HG02623 (cell line): ENCODE data around the gene SEPSECS.

Experiments used
- ATAC-seq: cut with Tn5 transposase; IDR thresholded peaks from one replicate; pipeline ENCODE4 v1.9.1; 2021; ENCODE audit warnings: moderate library complexity; ENCODE audit not compliant: unreplicated experiment

Gene SEPSECS

DNA sequence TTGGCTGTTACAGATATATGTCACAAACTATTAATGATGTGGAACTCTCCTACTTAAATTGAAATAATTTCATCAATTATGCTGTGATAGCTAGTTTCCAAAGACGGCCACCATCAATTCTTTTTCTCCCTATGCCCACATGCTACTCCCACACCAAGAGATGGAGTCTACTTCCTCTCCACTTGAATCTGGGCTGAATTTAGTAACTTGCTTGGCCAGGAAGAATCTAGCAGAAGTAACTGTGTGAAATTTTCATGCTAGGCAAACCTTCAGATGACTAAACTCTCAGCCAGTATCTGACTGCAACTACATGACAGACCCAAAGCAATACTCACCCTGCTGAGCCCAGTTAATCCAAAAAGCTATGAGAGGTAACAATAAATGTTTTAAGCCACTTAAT lies 3.2 kb downstream of the SEPSECS start:
- no peak for ATAC-seq

DNA sequence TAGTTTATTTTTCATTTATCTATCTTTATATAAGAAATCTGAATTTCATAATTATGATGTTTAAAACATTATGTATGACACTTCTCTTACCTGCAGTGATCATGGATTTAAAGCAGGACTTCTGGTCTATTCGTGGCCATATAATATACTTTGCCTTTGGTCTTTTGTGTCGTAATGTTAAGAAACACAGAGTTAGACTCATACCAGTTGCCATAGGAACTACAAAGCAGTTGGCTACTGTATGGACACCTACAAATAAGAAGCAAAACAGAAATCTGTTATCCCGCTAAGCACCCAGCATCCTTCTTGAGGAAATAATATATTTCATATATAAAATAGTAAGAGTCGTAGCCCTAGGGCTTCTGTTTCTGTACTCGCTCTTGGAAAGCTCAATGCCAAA lies 4.3 kb downstream of the SEPSECS start:
- ATAC-seq = no peak

DNA sequence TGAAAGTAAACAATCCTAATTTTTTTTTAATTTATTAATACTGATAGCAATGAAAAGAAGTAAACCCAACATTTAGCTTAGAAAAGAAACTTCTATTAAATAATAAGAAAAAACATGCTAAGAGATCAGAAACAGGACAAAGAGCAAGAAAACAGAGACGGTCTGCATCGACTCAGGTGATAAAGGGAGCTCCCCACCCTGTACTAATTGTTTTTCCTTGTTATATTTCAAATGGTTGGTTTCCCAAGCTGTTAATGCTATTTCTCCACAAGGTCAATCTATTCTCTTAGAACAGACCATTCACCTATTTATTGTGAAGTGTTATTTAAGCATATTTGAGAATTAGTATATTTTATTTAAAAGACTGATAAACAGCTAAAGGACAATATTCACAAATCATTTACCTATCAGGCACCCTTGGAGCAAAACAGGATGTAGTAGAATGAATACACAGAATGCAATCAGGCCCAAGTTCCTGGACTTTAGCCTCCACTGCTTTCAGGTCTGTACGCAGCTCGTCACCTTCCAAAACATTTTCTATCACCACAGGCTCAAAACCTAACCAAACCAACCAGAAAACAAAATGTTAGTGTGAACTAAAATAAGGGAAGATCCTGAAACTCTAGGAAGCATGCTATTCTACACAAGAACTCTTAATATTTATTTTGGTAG lies 5.5 kb downstream of the SEPSECS start:
- ATAC-seq = no peak

DNA sequence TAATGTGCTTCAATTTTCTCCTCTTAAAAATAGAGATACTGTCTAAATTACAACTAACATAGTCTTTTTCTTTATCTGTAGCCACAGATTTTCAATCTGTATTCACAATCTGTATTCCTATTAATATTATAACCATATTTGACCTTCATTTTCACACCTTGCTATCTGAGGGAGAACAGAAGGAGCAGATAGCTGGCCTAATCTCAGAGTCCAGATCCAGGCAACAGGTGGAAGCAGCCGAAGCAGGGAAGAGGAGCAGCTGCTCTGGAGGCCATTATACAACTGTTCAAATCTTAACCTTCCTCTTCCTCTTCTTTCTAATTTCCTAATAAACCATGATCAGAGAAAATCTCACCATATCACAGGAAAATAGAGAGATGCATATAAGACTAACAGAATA lies 14.2 kb downstream of the SEPSECS start:
- ATAC-seq = no peak

DNA sequence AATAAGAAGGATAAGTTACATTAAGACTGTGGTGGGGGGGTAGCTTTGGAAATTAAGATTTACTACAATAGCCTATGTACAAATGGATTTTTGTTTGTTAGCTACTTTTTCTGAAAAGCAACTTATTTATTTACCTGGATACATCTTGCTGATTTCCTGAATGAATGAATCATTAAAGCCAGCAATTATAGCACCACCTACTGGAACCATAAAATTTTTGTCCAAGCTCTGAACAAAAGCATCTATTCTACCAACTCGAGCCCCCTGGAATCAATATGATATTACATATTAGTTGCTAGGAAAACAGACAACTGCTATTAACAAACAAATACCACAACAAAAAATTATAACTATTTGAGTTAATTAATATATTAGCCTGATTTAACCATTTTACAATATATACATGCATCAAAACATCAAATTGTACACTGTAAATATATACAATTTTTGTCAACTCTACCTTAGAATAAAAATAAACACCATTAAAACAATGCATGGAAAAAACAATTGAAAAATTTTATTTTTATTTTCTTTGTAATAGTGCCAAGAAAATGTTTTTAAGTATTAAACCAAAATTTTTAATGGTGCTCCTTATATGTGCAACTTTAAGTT lies 15.3 kb downstream of the SEPSECS start:
- no peak for ATAC-seq

DNA sequence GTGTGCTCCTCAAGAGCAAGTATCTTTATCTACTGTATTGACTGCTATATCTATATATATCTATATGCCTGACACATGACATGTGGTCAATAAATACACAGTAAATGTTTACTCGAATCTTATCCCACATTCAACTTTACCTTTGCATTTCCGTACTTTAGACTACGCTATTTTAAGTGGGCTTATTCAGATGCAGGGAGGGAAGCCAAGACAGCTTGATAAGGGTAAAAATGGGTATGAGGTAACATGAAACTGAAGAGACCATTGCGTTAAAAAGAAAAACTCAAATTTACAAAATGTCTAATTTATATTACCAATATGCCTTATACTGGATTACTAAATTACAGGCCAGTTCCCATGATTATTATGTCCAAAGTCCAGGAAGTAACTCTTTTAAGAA lies 17.8 kb downstream of the SEPSECS start:
- ATAC-seq = no peak

DNA sequence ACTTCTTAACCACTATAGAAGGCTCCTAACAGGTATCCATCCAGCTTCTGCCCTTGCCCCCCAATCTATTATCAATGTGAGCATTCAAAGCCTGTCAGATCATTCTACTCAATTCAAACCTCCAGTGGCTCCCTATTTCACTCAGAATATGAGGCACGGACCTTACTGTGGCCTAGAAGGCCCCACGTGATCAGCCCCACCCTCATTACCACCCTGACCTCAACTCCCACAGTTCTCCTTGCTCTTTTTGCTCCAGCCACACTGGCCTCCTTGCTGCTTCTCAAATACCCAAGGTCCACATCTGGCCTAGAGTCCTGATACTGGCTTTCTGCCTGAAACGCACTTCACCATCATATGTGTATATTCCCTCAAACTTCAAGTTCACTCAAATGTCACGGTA lies 18.7 kb downstream of the SEPSECS start:
- no peak for ATAC-seq

DNA sequence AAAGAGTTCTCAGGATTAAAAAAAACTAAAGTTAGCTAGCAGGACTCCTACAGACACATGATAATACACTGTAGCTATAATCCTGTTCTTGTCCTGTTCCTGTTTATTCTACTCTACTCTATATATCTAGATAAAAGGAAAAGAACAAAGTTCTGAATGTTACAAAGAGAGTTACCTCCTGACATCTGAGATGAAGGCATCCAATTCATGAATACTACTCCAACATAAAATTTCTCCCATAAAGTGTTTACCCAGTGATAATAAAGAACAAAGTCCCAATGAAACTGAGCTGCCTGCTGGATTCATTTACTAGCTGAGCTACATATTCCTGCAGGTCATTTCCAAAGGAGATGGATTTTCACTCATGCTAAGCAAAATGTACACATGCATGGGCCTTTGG lies 27.1 kb downstream of the SEPSECS start:
- ATAC-seq = no peak

DNA sequence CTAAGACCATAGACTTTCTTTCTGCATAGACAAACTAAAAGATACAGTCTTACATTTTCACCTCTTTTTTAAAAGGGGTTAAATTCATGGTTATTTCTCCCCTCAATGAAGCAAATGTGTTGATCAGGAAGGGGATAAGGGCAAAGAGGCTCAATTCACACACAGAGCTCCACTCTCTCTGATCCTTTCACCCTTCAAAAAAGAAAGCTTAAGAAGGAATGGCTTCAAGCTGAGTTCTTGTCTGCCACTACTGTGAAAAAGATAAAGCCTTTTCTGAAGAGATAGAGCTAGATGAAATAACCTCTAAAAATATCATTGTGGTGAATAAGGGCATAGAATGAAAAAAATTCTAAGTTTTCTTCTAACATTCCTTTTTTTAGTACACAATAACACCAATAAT lies 28.3 kb downstream of the SEPSECS start:
- no peak for ATAC-seq

DNA sequence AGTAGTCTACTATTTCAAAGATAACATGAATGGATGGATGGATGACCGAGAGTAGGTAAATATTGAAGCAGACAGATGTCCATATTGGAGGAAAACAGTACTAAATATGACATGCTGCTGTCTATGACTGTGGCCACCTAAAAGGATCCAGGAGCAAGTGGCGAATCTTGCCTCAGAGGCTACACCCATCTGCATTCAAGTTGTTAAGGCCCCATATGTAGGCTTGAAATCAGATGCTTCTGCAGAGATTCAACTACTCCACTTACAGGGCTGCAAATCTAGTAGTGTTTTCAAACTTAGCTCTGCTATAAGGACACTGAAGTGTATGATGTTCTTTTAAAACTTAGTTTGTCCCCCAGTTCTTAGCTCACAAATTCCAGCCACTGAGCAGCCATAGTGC lies 28.9 kb downstream of the SEPSECS start:
- ATAC-seq = no peak

DNA sequence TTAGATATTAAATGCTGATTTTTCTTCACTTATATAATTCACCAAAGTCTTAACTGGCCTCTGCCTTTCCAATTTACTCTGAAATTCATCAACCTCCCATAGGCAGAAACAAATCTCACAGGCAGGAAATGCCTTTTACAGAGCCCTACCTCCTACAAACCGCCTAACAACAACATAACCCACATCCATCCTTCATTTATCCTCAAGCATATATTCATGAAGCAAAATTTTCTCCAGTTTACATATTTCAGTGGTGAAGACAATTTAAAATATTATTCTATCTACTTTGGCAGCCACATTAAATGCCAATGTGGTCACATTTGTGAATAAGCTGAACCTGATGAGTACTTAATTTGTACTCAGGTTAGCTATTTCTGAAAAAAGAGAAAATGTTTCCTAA lies 30.3 kb downstream of the SEPSECS start:
- no peak for ATAC-seq

DNA sequence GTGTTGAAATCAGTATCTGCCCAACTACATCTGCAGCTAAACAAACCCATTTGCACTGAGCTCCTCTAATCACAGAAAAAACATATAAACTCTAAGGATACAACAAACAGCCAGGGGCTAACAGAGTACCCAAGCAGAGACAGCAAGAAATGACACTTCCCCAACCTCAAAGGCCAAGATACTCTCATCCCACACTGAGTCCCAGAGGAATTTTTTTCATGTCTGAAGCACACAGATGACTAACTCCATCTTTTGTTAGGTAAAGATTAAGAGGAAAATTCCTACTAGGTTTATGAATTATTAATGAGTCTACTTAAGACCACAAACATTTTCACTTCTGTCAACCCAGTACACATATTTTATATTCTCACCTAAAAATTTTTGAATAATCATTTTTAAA lies 31.6 kb downstream of the SEPSECS start:
- ATAC-seq = no peak

DNA sequence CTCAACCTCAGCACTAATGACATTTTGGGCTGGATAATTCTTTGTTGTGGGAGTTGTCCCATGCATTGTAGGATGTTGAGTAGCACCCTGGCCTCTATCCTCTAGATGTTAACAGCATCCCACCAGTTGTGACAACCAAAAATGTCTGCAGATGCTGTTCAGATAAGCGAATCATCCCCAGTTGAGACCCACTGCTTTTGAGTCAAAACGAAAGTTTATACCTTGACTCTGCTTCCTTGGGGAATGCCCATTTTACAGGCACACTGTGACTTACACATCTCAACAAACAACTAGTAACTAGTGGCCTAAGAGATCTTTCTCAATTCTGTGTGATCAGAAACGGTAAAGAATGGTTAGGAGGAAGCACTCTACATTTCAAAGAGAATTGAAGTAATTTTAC lies 37.0 kb downstream of the SEPSECS start:
- ATAC-seq = peak; percentile 98

DNA sequence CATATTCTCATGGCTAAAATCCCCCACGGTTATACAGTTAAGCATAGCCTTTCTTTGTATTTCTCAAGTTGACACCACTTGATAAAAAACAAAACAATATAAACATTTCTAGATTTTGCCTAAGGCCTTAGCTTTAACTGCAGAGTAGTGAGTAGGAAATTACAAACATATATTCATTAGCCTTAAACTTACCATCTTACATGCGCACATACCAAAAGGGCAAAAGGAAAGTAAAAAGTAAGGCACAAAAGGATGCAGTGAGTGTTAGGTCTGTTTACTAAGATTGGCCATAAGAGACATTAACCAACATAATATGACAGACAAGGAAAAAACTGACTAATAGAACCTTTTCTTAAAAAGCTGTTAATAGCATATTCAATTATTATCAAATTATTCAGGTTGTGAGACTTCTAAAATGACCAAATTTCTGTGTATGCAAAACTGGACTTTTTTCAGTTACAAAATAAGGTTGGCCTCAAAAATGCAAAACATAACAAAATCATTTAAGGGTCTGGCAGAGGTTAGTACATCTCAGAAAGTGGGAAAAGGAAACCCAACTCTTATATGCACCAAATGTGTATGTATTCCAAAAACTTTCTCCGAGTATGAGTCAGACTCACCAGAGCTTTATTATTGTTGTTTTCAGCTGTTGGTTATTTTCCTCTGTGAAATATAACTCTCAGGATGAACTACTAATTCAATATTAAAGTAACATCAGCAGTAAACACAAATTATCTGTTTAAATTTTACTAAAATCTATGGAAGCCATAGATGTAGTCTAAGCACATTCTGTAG lies 39.9 kb downstream of the SEPSECS start:
- no peak for ATAC-seq

DNA sequence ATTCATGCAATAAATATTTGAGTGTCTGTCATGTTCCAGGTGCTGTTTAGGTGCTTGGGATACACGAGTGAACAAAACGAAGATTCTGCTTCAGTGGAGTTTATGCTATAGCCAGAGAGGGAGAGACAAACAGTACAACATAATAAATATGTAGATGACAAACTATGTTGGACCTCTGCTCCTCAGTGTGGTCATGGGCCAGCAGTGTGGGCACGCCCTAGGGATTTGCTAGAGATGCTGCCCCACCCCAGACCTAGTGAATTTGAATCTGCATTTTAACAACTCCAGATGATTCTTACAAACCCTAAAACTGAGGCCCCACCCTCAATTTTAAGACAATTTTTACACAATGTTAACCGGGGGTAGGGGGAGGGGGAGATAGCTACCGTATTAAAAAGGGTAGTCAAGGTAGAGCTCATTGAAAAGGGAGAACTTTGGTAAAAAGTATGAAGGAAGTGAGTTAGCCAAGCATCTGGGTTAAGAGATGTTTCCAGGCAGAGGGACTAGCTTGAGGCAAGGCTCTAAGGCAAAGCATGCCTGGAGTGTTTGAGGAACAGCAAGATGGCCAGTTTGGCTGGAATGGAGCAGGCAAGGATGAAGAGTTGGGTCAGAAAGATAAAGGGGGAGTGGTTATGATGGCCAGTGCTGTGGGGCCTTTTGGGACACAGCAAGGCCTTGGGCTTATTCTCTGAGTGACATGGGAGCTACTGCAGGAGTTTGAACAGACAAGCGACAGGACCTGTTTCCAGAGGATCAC lies 42.4 kb downstream of the SEPSECS start:
- no peak for ATAC-seq

DNA sequence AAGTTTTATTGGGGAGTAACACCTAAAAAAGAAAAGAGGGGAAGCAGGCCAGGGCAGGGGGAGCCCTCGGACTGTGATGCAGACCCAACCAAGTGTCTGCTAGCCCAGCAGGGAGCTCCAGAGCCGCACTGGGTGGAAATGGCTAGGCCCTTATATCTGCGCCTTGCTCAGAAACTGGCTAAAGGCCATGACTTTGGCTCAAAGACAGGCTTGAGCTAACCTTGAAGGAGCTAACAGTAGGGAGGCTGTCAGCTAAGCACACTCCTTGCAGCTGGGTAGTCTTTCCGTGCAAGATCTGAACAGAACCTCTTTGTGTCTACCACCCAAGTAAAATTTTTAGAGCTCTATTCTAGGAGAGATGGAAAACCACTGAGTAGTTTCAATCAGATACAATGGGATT lies 43.0 kb downstream of the SEPSECS start:
- ATAC-seq = no peak

DNA sequence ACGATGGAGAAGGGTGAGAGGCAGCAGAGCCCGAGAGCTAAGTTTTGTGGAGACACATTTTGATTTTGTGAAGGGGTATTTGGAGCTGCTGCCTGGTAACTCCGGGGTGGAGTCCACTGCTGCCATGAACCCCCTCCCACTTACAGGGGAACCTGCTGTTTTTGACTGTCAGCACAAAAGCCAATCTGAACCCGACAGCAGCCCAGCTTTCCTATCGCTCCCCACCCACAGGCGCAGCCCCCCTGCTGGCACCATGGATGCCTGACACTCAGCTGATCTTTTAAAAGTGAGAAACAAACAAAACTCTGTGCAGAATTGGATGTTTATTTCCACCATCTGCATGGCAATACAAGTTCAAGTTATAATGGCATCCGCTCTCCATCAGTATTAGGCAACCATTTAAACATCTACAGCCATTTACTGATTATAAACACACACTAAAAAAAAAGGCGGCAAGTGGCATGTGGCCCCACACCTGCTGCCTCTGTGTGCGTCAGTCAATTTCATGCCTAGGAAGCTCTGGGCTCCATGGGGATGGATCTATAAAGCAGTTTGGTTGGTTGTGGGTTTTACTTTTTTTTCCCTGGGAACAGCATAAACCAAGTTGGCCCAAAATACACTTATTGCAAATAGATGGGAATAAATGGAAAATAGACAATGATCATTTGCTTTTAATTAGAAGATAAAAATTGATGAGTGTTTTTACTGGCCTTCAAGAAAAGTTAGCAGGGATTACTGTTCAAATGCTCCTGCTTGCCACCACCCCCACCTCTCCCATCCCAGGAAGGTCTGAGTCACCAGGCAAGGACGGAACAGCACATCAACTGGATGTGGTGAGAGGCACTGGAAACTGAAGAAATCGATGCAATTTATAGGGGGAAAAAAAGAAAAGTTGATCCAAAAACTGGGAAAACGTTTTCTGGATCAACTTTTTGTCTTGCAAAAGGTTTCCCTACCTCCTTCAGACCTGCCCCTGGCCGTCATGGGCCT lies 46.0 kb downstream of the SEPSECS start:
- ATAC-seq = no peak

DNA sequence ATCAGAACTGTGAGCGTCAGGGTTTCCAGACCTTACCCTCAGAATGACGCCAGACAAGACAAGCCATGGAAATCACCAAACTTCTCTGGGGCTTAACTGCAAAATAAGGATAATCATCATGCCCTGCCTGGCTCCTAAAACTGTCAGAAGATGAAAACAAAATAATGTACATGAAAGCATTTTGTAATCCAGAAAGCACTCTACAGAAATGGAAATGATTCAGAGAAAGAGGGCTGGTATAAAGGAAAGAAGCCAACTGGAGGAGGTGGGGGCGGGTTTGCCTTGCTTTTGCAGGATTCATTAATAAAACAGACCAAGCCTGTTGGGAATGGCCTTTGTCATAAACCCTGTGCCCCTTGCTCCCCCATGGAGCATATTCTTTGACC lies 47.3 kb downstream of the SEPSECS start:
- no peak for ATAC-seq

DNA sequence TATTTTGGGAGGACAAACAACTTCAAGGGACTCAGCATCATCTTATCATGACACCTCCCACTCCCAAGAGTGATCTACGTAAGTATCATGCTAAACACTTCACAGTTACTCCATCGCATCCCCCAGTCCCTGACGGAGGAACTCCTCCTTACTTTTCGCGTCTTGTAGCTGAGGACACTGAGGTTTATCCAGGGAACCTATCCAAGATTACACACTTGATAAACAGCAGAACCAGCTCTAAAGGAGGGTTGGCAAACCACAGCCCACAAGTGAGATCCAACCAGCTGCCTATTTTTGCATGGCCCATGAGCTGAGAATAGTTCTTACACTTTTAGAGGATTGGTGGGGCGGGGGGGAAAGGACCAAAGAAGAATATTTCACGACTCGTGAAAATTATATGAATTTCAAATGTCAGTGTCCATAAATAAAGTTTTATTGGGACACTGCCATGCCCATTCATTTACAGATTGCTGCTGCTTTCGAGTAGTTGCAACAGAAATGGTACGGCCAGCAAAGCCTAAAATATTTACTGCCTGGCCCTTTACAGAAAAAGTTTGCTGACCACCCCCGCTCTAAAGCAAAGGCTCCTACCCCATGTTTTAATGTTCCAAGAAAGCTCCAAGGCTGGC lies 47.8 kb downstream of the SEPSECS start:
- no peak for ATAC-seq

DNA sequence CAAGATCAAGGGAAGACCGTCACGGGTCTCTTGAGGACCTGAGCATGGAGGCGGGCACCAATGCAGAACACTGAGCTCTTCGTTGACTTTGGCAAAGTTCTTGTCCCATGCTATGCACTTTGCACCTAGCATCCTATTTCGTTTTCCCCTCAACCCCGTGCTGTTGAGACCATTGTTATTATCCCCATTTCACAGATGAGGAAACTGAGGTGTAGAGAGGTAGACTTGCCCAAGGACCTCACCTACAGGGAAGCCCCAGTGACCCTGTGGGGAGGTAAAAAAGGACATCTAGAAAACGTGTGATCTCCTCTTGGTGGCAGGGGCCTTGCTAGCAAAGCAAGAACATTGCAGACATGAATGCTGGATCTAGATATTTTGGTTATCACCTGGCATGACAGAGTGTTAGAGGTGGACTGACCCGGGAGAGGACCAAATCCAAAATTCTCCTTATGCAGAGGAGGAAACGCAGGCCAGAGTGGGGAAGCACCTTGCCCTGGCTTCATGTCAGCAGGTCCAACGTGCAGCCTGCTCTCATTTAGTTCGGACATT lies 48.5 kb downstream of the SEPSECS start:
- no peak for ATAC-seq
